ENCODE data around the gene INPP4B.

The INPP4B gene

DNA sequence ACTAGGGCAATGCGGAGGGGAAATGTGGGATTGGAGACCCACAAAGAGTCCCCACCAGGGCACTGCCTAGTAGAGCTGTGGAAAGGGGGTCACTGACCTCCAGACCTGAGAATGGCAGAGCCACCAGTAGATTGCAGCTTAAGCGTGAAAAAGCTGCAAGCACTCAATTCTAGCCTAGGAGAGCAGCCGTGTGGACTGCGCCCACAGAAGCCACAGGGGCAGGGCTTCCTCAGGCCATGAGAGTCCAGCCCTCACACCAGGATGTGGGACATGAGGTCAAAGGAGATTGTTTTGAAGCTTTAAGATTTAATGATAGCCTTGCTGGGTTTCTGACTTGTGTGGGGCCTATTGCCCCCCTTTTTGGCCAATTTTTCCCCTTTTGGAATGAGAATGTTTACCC lies 379.0 kb downstream of the INPP4B start:
- no peak for DNase-seq (ENCODE audit: low spot score)

DNA sequence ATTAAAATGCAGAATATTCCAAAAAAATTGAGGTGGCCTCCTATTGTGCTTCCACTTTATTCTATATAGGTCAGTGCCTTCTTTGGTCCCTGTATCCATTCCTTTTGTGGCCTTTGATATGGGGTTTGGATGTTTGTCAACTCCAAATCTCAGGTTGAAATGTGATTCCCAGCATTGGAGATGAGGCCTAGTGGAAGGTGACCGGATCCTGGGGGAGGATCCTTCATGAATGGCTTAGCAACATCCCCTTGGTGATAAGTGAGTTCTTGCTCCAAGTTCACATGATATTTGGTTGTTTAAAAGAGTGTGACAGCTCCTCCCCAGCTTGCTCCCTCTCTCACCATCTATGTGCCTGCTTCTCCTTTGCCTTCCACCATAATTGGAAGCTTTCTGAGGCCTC lies 380.6 kb downstream of the INPP4B start:
- no peak for DNase-seq (ENCODE audit: low spot score)

DNA sequence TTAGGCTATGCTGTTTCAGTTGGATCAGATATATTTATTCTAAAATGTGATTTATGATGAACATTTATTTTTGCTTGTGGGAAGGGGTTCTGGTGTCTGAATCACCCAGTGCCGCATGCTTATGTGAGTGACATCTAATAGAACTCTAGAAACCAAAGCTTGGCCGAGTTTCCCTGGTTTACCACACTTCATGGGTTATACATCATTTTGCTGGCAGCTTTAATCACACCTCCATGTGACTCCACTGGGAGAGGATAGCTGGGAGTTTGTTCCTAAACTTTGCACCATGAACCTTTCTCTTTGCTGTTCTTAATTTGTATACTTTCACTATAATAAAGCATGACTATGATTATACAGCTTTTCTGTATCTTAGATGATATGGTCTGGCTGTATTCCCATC lies 382.9 kb downstream of the INPP4B start:
- no peak for DNase-seq (ENCODE audit: low spot score)

- DNase-seq (ENCODE audit: low spot score), result no peak
Observed at GRCh38 chr4:142452161-142452855, 393.8 kb downstream of the INPP4B start.

DNA sequence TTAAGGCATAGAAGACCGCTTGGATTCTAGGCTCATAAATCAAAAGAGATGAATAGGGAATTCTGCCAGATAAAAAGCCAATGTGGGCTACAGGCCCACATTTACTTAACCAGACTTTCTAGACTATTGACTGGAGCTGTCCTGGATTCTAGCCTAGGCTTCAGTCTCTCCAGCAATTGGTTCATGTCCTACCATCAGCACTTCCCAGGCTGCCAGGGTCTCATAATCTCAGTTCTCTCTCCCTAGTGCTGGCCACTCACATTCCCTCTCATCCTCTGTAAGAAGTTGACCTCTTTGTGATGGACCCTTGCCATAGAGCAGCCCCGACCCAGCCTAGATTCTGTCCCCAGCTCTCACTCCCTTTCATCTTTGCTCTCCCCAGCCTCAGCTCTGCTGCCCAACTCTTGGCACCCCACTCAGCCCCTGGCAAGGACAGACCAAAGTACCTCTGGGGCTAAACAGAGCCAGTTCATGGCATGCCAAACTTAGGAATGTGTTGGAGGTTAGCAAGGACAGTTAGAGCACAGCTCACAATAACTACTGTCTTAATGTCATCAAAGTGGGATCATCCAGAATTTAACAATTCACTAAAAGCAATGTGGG lies 396.2 kb downstream of the INPP4B start:
- DNase-seq (ENCODE audit: low spot score), result no peak

GRCh38 chr4:142447009-142447408 lies 399.1 kb downstream of the INPP4B start:
- no peak for DNase-seq (ENCODE audit: low spot score)

DNA sequence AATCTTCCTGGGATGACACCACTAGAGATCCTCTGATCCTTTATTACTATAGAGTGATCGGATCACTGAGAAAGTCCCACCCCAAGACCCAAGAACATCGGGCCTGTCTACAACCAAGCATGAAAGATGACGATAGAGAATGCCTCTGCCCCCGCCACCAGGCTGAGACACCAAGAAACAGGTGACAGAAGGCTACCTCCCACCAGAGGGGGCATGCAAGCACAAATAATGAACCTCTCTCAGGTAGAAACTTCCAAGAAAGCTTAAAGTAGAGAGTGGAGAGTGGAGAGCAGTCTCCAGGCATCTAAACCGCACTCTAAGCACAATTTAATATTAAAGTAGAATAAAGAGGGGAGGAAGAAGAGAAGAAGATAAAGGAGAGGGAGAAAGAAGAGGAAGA lies 402.6 kb downstream of the INPP4B start:
- no peak for DNase-seq (ENCODE audit: low spot score)

GRCh38 chr4:142440093-142440492 lies 406.0 kb downstream of the INPP4B start:
- no peak for DNase-seq (ENCODE audit: low spot score)

DNA sequence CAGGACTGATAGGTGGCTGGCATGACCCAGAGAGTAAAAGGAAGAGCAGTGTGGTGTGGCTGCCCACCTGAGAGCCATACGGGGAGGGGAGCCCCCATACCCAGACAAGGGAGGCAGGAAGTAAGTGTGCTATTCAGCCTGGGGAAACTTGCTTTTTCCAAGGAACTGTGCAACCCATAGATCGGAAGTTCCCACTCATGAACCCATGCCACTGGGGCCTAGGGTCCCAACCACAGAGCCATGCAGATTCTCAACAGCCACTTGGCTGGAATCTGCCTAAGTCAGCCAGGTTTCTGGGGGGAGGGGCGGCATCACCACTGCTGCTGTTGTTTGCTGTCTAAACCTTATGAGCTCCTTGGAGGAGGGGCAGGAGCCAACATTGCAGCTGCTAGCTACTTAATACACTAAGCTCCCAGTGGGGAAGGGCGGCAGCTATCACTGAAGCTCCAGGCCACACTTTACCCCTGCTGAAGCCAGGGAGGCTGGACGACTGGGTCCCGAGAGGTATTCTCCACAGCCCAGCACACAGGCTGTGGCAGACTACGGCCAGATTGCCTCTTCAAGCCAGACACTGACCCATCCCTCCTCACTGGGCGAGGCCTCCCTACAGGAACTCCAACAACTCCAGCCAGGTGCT lies 410.4 kb downstream of the INPP4B start:
- no peak for DNase-seq (ENCODE audit: low spot score)

GRCh38 chr4:142434519-142435224 lies 411.4 kb downstream of the INPP4B start:
- DNase-seq (ENCODE audit: low spot score), result peak; percentile 33

- DNase-seq (ENCODE audit: low spot score), result no peak
Observed at GRCh38 chr4:142428715-142429114, 417.4 kb downstream of the INPP4B start.

DNA sequence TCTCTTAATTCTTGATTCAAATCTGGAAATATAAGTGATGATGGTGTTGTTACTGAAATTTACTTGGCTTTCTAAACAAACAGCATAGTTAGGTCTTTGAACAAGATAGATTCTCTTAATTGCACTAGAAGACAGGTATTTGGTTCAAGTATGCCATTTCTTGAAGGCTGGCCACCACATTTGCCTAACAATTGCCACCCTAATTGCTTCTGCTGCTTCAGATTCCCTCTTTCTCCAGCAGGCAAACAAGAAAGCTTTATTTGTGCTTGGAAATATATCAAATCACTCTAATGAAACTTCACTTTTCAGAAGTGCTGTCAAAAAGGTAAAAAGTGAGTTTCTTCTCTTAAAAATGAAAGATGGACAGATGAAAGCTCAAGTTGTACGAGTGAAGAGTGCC lies 418.6 kb downstream of the INPP4B start:
- DNase-seq (ENCODE audit: low spot score), result no peak

DNA sequence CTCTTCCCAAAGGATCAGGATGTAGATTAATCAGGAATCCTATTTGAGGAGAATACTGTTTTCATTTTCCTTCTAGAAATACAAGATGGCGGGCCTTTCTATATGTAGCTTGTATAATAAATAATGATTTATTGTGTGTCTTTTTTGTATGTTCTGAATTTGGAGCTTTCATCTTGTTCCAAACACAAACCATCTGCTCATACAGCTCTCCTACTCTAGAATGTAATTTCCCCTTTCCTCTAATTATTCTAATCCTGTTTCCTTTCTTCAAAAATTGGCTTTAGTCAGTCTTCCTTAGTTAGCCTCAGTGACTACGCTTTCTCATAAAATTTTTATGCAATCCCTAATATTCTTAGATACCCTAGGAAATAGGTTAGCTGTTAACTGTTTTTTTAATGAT lies 422.2 kb downstream of the INPP4B start:
- DNase-seq (ENCODE audit: low spot score), result no peak

DNA sequence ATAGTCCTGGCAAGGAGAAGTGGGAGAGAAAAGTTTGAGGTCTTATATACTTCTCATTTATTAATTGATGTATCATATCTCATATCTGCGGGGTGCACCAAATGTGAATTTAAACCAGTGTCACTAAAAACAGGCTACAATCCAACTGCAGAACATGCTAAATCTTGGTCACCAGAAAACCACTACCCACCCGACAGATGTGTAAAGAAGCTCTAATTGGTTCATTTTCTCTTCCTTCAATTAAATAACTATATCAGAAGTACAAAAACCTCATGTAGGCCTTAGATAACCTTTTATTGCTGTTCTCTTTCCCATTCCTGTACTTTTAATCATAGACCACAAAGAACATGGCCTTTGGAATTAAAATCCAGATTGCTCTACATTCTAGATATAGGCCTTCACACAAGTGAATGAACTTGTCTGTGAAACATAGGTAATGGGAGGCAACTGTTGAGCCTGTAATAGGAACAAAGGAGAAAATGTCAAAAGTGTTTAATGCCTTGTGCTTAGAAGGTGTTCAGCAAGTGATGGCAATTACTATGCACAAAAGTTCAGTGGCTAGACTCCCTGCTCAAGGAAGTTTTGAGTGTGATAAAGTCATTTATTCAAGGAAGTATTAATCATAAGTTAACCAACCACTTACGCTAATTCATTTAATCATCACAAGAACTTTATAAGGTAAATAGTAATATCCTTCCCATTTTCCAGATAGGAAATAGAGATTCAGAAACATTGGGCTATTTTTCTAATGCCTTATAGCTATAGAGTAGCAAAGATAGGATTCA lies 425.6 kb downstream of the INPP4B start:
- DNase-seq (ENCODE audit: low spot score), result no peak

- no peak for DNase-seq (ENCODE audit: low spot score)
Observed at GRCh38 chr4:142419712-142420111, 426.4 kb downstream of the INPP4B start.

DNA sequence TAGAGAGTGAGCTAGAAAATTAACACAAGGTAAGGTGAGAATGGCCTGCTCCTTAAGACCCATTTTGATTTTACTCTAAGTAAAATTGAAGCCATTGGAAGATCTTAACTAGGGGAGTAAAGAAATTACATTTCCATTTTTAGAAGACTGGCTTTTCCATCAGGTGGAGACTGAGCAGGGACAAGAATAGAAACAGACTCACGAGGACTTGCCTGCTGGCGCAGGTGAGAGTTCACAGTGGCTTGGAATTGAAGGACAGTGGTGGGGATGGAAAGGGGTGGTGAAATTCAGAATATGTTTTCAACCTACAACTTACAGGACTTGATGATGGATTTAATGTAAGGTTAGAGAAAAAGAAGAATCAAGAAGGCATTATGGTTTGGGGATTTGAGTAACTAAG lies 427.4 kb downstream of the INPP4B start:
- no peak for DNase-seq (ENCODE audit: low spot score)

GRCh38 chr4:142416711-142417275 lies 429.3 kb downstream of the INPP4B start:
- peak; percentile 78 for DNase-seq (ENCODE audit: low spot score)

DNA sequence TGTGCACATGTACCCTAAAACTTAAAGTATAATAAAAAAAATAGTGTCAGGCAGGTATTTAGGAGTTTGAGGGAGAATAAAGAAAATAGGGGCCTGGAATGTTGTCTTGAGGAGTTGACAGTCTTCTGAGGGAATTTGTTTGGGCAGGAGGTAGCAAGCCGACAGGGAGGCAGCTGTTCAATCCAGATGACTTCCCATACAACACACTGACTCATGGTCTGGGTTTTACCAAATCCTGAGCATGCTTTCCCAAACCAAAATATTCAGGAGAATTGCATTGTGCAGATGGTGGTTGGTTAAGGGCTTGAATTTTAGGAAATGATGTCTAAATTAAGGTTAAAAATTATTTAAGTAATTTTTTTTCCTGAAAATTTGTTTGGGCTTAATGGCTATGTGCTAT lies 430.0 kb downstream of the INPP4B start:
- DNase-seq (ENCODE audit: low spot score), result no peak

DNA sequence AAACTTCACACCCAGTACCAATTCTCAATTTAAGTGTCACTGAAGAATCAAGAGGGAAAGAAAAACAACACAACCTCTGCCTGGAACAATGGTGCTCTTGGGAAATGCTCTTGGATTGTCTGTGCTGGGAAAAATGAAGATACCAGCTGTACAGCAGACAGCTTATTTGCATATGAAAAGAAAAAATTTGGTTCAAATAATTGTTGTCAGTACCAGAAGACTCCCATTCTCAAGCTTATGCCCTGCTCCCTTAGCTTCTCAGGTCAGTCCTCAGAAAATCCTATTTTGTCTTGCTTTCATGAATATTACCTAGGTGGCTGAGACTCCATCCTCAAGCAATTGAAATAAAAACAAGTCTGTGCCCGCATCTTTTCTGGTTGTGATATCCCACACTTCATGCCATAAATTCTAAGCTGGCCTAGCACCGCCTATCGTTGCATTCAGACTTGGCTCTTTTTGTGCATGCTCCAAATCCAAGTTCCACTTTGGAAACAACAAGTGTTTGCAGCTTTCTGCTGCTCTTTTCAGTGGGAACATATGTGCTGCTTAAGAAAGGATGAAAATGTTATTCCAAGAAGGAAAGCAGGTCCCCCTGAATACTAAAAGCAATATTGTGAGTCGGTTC lies 431.6 kb downstream of the INPP4B start:
- no peak for DNase-seq (ENCODE audit: low spot score)

- no peak for DNase-seq (ENCODE audit: low spot score)
Observed at GRCh38 chr4:142413485-142413884, 432.6 kb downstream of the INPP4B start.

GRCh38 chr4:142411993-142412392 lies 434.1 kb downstream of the INPP4B start:
- no peak for DNase-seq (ENCODE audit: low spot score)

Measured in CD4-positive, alpha-beta T cell treated with Interleukin-2 at 100 ng/mL for 4 hours (primary cell).